Activated T-helper 17 cell treated with anti-CD3 and anti-CD28 coated beads, Interleukin-2, amount 50 U/mL, for 72 hours (primary cell): ENCODE data around the gene BHMT. TPM values are rescaled to one million over a fixed set of nuclear protein-coding genes. Genes with fewer than 3 reads are reported as not detected.
"Not testable (repeated sequence)": the region's sequence is repeated elsewhere in the genome, so short reads cannot be mapped to it uniquely, and the experiment has no call there.

Source experiments
- ATAC-seq: fragments of 150-1000 bp; cut with Tn5 transposase; replicated peaks from 2 replicates; pipeline ENCODE4 v1.10.0; 2021; ENCODE audit warnings: mild to moderate bottlenecking, moderate library complexity
- H3K27ac Mint-ChIP-seq: one replicate; pipeline ENCODE4 v1.8.0; 2022; ENCODE audit warnings: mixed read lengths
- H3K27me3 Mint-ChIP-seq: one replicate; pipeline ENCODE4 v1.8.0; 2022; ENCODE audit warnings: mixed read lengths
- H3K36me3 Mint-ChIP-seq: one replicate; pipeline ENCODE4 v1.8.0; 2022; ENCODE audit warnings: low read depth, mild to moderate bottlenecking, mixed read lengths
- H3K4me1 Mint-ChIP-seq: one replicate; pipeline ENCODE4 v1.8.0; 2022; ENCODE audit warnings: mixed read lengths
- H3K4me3 Mint-ChIP-seq: one replicate; pipeline ENCODE4 v1.8.0; 2022; ENCODE audit warnings: mild to moderate bottlenecking, mixed read lengths
- H3K9me3 Mint-ChIP-seq: one replicate; pipeline ENCODE4 v1.8.0; 2022; ENCODE audit warnings: mixed read lengths
- total RNA-seq, 2 donors: library from RNA; stranded (reverse); gene quantifications; one replicate each; pipeline ENCODE4 v1.2.3, GENCODE V29; 2022

Gene BHMT
- total RNA-seq, 2 donors from 2014 or later: not detected

DNA sequence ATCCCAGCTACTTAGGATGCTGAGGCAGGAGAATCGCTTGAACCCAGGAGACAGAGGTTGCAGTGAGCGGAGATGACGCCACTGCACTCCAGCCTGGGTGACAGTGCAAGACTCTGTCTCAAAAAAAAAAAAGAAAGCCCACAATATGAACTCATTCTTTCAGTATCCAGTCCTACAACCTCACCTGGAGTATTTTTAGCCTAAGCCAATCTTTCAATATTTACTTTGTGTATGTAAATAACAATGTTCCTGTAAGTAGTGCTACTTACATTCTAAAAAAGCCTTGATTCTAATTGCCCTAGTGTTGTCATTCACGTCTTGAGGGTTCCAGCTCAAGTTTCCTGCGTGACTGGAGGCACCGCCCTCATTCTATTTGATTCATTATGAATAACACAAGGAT lies 62.0 kb downstream of the BHMT start:
- no peak overlapping the region for H3K27ac Mint-ChIP-seq
- ATAC-seq: no peak
- H3K4me1 Mint-ChIP-seq: no peaks in the 10 kb centered on the region
- no peaks in the 10 kb centered on the region for H3K36me3 Mint-ChIP-seq
- no peak overlapping the region for H3K4me3 Mint-ChIP-seq
- H3K27me3 Mint-ChIP-seq: no peaks in the 10 kb centered on the region
- no peaks in the 10 kb centered on the region for H3K9me3 Mint-ChIP-seq

GRCh38 chr5:79180449-79180848 lies 68.8 kb downstream of the BHMT start:
- not testable (repeated sequence) for H3K4me1 Mint-ChIP-seq

DNA sequence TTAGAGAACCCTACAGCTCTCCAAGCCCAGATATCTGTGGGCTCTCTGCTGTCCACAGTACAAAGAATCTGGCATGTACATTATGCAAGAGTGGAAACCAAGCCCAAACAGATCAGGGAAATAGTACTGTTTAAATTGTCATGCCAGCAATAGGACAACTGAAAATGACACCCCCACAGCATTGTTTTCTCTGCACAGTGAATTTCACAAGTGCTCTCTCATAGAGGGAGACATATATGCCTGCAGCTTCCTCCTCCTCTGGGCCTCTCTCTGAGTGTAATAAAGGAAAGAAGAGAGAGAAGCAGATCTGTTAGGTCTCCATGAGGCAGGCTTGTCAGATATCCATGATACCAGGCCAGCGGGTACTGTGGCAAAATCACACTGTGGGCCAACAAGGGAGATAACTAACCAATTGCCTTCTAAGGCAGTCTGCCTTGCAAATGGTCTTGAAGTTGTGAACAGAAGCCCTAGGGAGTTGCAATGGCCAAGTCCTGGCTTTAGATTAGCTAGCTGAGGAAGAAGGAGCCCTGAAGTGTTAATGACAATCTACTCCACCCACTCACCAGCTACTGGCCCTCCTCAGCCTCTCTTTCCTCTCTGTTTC lies 69.9 kb downstream of the BHMT start:
- H3K36me3 Mint-ChIP-seq: no peaks in the 10 kb centered on the region
- no peak overlapping the region for H3K4me3 Mint-ChIP-seq
- no peaks in the 10 kb centered on the region for H3K4me1 Mint-ChIP-seq
- H3K27me3 Mint-ChIP-seq: no peaks in the 10 kb centered on the region
- ATAC-seq: no peak
- no peaks in the 10 kb centered on the region for H3K9me3 Mint-ChIP-seq
- H3K27ac Mint-ChIP-seq: no peak overlapping the region

More at GRCh38 chr5:79180449-79180848, 68.8 kb downstream of the BHMT start:
- H3K36me3 Mint-ChIP-seq, H3K9me3 Mint-ChIP-seq, ATAC-seq, H3K27ac Mint-ChIP-seq, H3K27me3 Mint-ChIP-seq, H3K4me3 Mint-ChIP-seq: not testable (repeated sequence)

Other genes with a start within 250 kb of the BHMT start
- gene ARSB, start 126.5 kb upstream of the BHMT start, total RNA-seq: 10 to 100 TPM in 1 of 2 donors, 1 to 10 TPM in 1; 6.2 to 21.9 TPM
- 1 to 10 TPM in 1 of 2 donors, under 1 TPM in 1; 0.42 to 1.9 TPM for gene DMGDH, start 42.1 kb upstream of the BHMT start, total RNA-seq
- gene BHMT2, start 42.0 kb upstream of the BHMT start, total RNA-seq: not detected
- 10 to 100 TPM; 11.2 to 13.9 TPM for gene JMY, start 124.3 kb downstream of the BHMT start, total RNA-seq